Colonic mucosa (tissue), 4 donors: ENCODE measurements around the gene PIP4K2B. TPM values are rescaled to one million over a fixed set of nuclear protein-coding genes. Genes with fewer than 3 reads are reported as not detected.

ENCODE experiments used
- DNase-seq: peaks from one replicate; pipeline ENCODE4 v3.0.0-alpha.2; 2020
- H3K27ac ChIP-seq: fragments of 200-600 bp; one replicate; pipeline ENCODE4 v1.8.0; 2021
- H3K27me3 ChIP-seq: fragments of 200-600 bp; one replicate; pipeline ENCODE4 v1.8.0; 2021
- H3K36me3 ChIP-seq: fragments of 200-600 bp; one replicate; pipeline ENCODE4 v1.8.0; 2021
- H3K4me1 ChIP-seq: fragments of 200-600 bp; one replicate; pipeline ENCODE4 v1.8.0; 2021; ENCODE audit warnings: mild to moderate bottlenecking
- H3K4me3 ChIP-seq: fragments of 200-600 bp; one replicate; pipeline ENCODE4 v1.8.0; 2021
- H3K9ac ChIP-seq, 2 donors: one replicate each; pipeline ENCODE4 v1.7.0; 2013; ENCODE audit warnings: control low read depth in 2 of 2, low read depth in 2 of 2, low read length in 2 of 2
- H3K9me3 ChIP-seq: fragments of 200-600 bp; one replicate; pipeline ENCODE4 v1.8.0; 2021
- CTCF ChIP-seq: fragments of 200-600 bp; IDR thresholded peaks from one replicate; pipeline ENCODE4 v1.8.0; 2022; ENCODE audit warnings: antibody characterized with exemption, mild to moderate bottlenecking
- intact Hi-C: fragments of 100-400 bp; cut with DNase I; formaldehyde crosslinking; loops from one replicate; pipeline ENCODE4 v1.14.1; 2022
- total RNA-seq, 2 donors: library from RNA; stranded (reverse); fragmentation: NEBNext Ultra II Directional in 1 of 2; extraction: Animal tissue kit (Norgen Biotek cat#: 25700) in 1 of 2; gene quantifications; one replicate each; pipeline ENCODE4 v1.2.1, GENCODE V29; 2021
- donor health status: healthy.
- donor health status: DM: no; HTN: no; CAD: no.
- donor health status: DM: no; HTN: no; CAD: no.

PIP4K2B gene
- total RNA-seq, 2 donors from 2014 or later: 16.8 to 19.6 TPM

GRCh38 chr17:38768417-38768816 lies 30.9 kb downstream of the PIP4K2B start:
- peaks cover 11% of the 10 kb centered on the region for H3K36me3 ChIP-seq
- no peaks in the 10 kb centered on the region for H3K9me3 ChIP-seq
- DNase-seq: no peak
- no peaks in the 10 kb centered on the region for H3K27me3 ChIP-seq
- H3K4me1 ChIP-seq: no peaks in the 10 kb centered on the region
- no peak overlapping the region for H3K4me3 ChIP-seq
- intact Hi-C loops: no loop called here
- TF ChIP-seq CTCF: no peak
- H3K9ac ChIP-seq: no peak overlapping the region
- no peak overlapping the region for H3K27ac ChIP-seq

- intact Hi-C loops: no loop called here
- H3K4me1 ChIP-seq: no peaks in the 10 kb centered on the region
- H3K27ac ChIP-seq: no peak overlapping the region
- no peaks in the 10 kb centered on the region for H3K27me3 ChIP-seq
- DNase-seq: no peak
- no peak for TF ChIP-seq CTCF
- no peak overlapping the region for H3K4me3 ChIP-seq
- no peaks in the 10 kb centered on the region for H3K9me3 ChIP-seq
- H3K9ac ChIP-seq: no peak overlapping the region
- peaks cover 11% of the 10 kb centered on the region for H3K36me3 ChIP-seq
Observed at GRCh38 chr17:38766341-38766740, 33.0 kb downstream of the PIP4K2B start.

- no peaks in the 10 kb centered on the region for H3K4me1 ChIP-seq
- no peak for DNase-seq
- no peak overlapping the region for H3K9ac ChIP-seq
Observed at GRCh38 chr17:38762231-38762630, 37.1 kb downstream of the PIP4K2B start.

GRCh38 chr17:38761612-38762011 lies 37.7 kb downstream of the PIP4K2B start:
- H3K9me3 ChIP-seq: no peaks in the 10 kb centered on the region
- intact Hi-C loops: no loop called here
- H3K9ac ChIP-seq: no peak overlapping the region
- H3K27ac ChIP-seq: no peak overlapping the region
- peaks cover under 1% of the 10 kb centered on the region for H3K36me3 ChIP-seq
- H3K4me3 ChIP-seq: no peak overlapping the region
- no peaks in the 10 kb centered on the region for H3K27me3 ChIP-seq
- H3K4me1 ChIP-seq: no peaks in the 10 kb centered on the region
- no peak for TF ChIP-seq CTCF
- peak; percentile 22 for DNase-seq

More at GRCh38 chr17:38762231-38762630, 37.1 kb downstream of the PIP4K2B start:
- intact Hi-C loops: no loop called here
- H3K27ac ChIP-seq: no peak overlapping the region
- no peaks in the 10 kb centered on the region for H3K27me3 ChIP-seq
- H3K9me3 ChIP-seq: no peaks in the 10 kb centered on the region
- H3K4me3 ChIP-seq: no peak overlapping the region
- TF ChIP-seq CTCF: no peak
- no peaks in the 10 kb centered on the region for H3K36me3 ChIP-seq

- no peak for TF ChIP-seq CTCF
- Histone ChIP-seq H3K27me3 (no peaks in the 10 kb centered on the region), H3K9me3 (no peaks in the 10 kb centered on the region), H3K36me3 (peaks cover 10% of the 10 kb centered on the region), H3K4me3 (peak overlapping the region; percentile 80), H3K9ac (peak overlapping the region; percentile 93 to 95), H3K27ac (peak overlapping the region; percentile 67), H3K4me1 (peaks cover 15% of the 10 kb centered on the region)
- DNase-seq: peak; percentile 29
- intact Hi-C loops: no loop called here
Observed at GRCh38 chr17:38753071-38753506, 46.3 kb downstream of the PIP4K2B start.
